Kidney (tissue), 14 donors: ENCODE data around the gene CRTC3. TPM values are rescaled to one million over a fixed set of nuclear protein-coding genes. Genes with fewer than 3 reads are reported as not detected.

Experiments
- DNase-seq, 5 donors: peaks; one replicate each; pipeline ENCODE4 v3.0.0-alpha.2; 2013 to 2020
- FAIRE-seq: peaks from 2 replicates; lab custom pipeline; 2012; peaks lifted over from hg19 to GRCh38; lab: Jason Lieb, UNC
- H3K27ac ChIP-seq, 2 donors: one replicate each; pipeline ENCODE4 v1.7.0; 2013; ENCODE audit warnings: low read depth in 2 of 2, low read length in 2 of 2, inconsistent platforms in 1 of 2
- H3K27me3 ChIP-seq: one replicate; pipeline ENCODE4 v1.7.1; 2013; ENCODE audit warnings: low read length, inconsistent platforms; ENCODE audit not compliant: control insufficient read depth, insufficient read depth
- H3K36me3 ChIP-seq, 3 donors: one replicate each; pipeline versions ENCODE4 v1.7.0 to v1.7.1; 2013; ENCODE audit warnings: low read length in 3 of 3, control low read depth in 1 of 3, inconsistent platforms in 1 of 3; ENCODE audit not compliant: insufficient read depth in 3 of 3, control insufficient read depth in 2 of 3
- H3K4me1 ChIP-seq, 3 donors: one replicate each; pipeline versions ENCODE4 v1.7.0 to v1.7.1; 2013; ENCODE audit warnings: low read length in 3 of 3, inconsistent platforms in 1 of 3, low read depth in 1 of 3; ENCODE audit not compliant: control insufficient read depth in 2 of 3, insufficient read depth in 2 of 3
- H3K4me3 ChIP-seq, 3 donors: one replicate each; pipeline versions ENCODE4 v1.7.0 to v1.8.1; 2013; ENCODE audit warnings: low read length in 3 of 3, control low read depth in 1 of 3, inconsistent platforms in 1 of 3
- H3K9ac ChIP-seq, 3 donors: one replicate each; pipeline versions ENCODE4 v1.7.0 to v1.7.1; 2013; ENCODE audit warnings: low read length in 3 of 3, control low read depth in 1 of 3, inconsistent platforms in 1 of 3
- H3K9me3 ChIP-seq, 3 donors: one replicate each; pipeline versions ENCODE4 v1.7.0 to v1.7.1; 2013; ENCODE audit warnings: low read length in 3 of 3, control low read depth in 1 of 3, inconsistent platforms in 1 of 3; ENCODE audit not compliant: control insufficient read depth in 2 of 3, insufficient read depth in 1 of 3
- CTCF ChIP-seq: IDR thresholded peaks from 3 replicates; pipeline ENCODE4 v1.5.1; 2012; ENCODE audit warnings: mild to moderate bottlenecking, moderate library complexity, borderline replicate concordance; ENCODE audit not compliant: insufficient read depth; ENCODE audit errors: extremely low read depth
- intact Hi-C: fragments of 100-400 bp; cut with DNase I; formaldehyde crosslinking; loops from one replicate; pipeline ENCODE4 v1.11.1; 2022
- polyA plus RNA-seq: library from polyadenylated mRNA; stranded (reverse); fragments of 350-450 nt; fragmentation: Illumina TruSeq; extraction: RNeasy Lipid Tissue Mini Kit (QIAGEN cat#74804); gene quantifications from one replicate; pipeline ENCODE4 v1.2.3, GENCODE V29; 2014; ENCODE audit warnings: low read depth, low replicate concordance; ENCODE audit not compliant: insufficient read depth
- total RNA-seq: library from RNA; stranded (reverse); fragmentation: NEBNext Ultra II Directional; extraction: Animal tissue kit (Norgen Biotek cat#: 25700); gene quantifications from one replicate; pipeline ENCODE4 v1.2.1, GENCODE V29; 2021
- donor health status: control.
- donor health status: control.
- donor health status: control.
- donor health status: control.
- donor health status: control.
- donor health status: DM: yes; HTN: yes; CAD: no.
- donor health status: Normal renal cell carcinoma (clear cell type).

Gene CRTC3
- total and polyA plus RNA-seq, 2 donors from 2014 or later = 9.2 to 49.0 TPM

GRCh38 chr15:90535254-90535653 is 5.5 kb downstream of the CRTC3 start:
- Histone ChIP-seq H3K9ac (no peak overlapping the region), H3K4me3 (no peak overlapping the region), H3K4me1 (peaks cover 2 to 11% (median 10%) of the 10 kb centered on the region in 3 donors), H3K27ac (no peak overlapping the region), H3K36me3 (no peaks in the 10 kb centered on the region), H3K9me3 (no peaks in the 10 kb centered on the region), H3K27me3 (no peaks in the 10 kb centered on the region)
- TF ChIP-seq CTCF = no peak
- no peak for FAIRE-seq
- no peak for DNase-seq
- intact Hi-C loops = no loop called here

GRCh38 chr15:90539789-90540188 is 10.1 kb downstream of the CRTC3 start:
- TF ChIP-seq CTCF = no peak
- DNase-seq (no peak), FAIRE-seq (no peak)
- Histone ChIP-seq H3K4me1 (peaks cover 2 to 10% (median 5%) of the 10 kb centered on the region in 3 donors), H3K9me3 (no peaks in the 10 kb centered on the region), H3K27ac (no peak overlapping the region), H3K4me3 (no peak overlapping the region), H3K9ac (no peak overlapping the region), H3K36me3 (no peaks in the 10 kb centered on the region), H3K27me3 (no peaks in the 10 kb centered on the region)
- intact Hi-C loops = no loop called here

GRCh38 chr15:90540768-90541167 is 11.0 kb downstream of the CRTC3 start:
- Histone ChIP-seq H3K9me3 (no peaks in the 10 kb centered on the region), H3K27ac (no peak overlapping the region)
- FAIRE-seq = no peak

More at GRCh38 chr15:90540768-90541167, 11.0 kb downstream of the CRTC3 start:
- H3K4me1 ChIP-seq = peaks cover 2 to 5% (median 5%) of the 10 kb centered on the region in 3 donors
- no peak for TF ChIP-seq CTCF
- H3K36me3 ChIP-seq = no peaks in the 10 kb centered on the region
- DNase-seq = no peak
- H3K9ac ChIP-seq = no peak overlapping the region
- intact Hi-C loops = no loop called here
- H3K27me3 ChIP-seq = no peaks in the 10 kb centered on the region
- H3K4me3 ChIP-seq = no peak overlapping the region
